Trophoblast cell (in vitro differentiated cells and primary cell): ENCODE measurements around the gene LAMTOR4.
"Not testable (repeated sequence)": the region's sequence is repeated elsewhere in the genome, so short reads cannot be mapped to it uniquely, and the experiment has no call there.

Source experiments
- DNase-seq, 2 donors: peaks; one replicate each; pipeline ENCODE4 v3.0.0-alpha.2; 2016
- H2AFZ ChIP-seq: 2 replicates; pipeline ENCODE4 v1.6.1; 2013; ENCODE audit warnings: low read length, moderate library complexity, mild to moderate bottlenecking; ENCODE audit not compliant: insufficient read depth, poor library complexity
- H2AK5ac ChIP-seq: 2 replicates; pipeline ENCODE4 v1.6.1; 2013; ENCODE audit warnings: mild to moderate bottlenecking, low read length
- H2BK120ac ChIP-seq: 2 replicates; pipeline ENCODE4 v1.6.1; 2013; ENCODE audit warnings: low read length, mild to moderate bottlenecking, moderate library complexity; ENCODE audit not compliant: insufficient read depth, poor library complexity
- H2BK12ac ChIP-seq: 2 replicates; pipeline ENCODE4 v1.6.1; 2013; ENCODE audit warnings: mild to moderate bottlenecking, low read length, moderate library complexity
- H2BK5ac ChIP-seq: 2 replicates; pipeline ENCODE4 v1.6.1; 2013; ENCODE audit warnings: low read length, low read depth, moderate library complexity, mild to moderate bottlenecking; ENCODE audit not compliant: poor library complexity
- H3K14ac ChIP-seq: 2 replicates; pipeline ENCODE4 v1.6.1; 2013; ENCODE audit warnings: mild to moderate bottlenecking, low read length
- H3K18ac ChIP-seq: 2 replicates; pipeline ENCODE4 v1.6.1; 2013; ENCODE audit warnings: mild to moderate bottlenecking, low read length
- H3K23ac ChIP-seq: 2 replicates; pipeline ENCODE4 v1.6.1; 2013; ENCODE audit warnings: low read length
- H3K27ac ChIP-seq: 2 replicates; pipeline ENCODE4 v1.5.1; 2013; ENCODE audit warnings: low read depth, mild to moderate bottlenecking, inconsistent platforms, low read length, moderate library complexity
- H3K27me3 ChIP-seq: 2 replicates; pipeline ENCODE4 v1.6.1; 2013; ENCODE audit warnings: inconsistent platforms, mild to moderate bottlenecking, low read length, moderate library complexity; ENCODE audit not compliant: insufficient read depth
- H3K36me3 ChIP-seq, 2 experiments: 1 replicate in 1 of 2; 2 replicates in 1 of 2; pipeline ENCODE4 v1.6.1; 2013; ENCODE audit warnings: low read length in 2 of 2, mild to moderate bottlenecking in 2 of 2, moderate library complexity in 1 of 2; ENCODE audit not compliant: insufficient read depth in 2 of 2, control insufficient read depth in 1 of 2
- H3K4ac ChIP-seq: 2 replicates; pipeline ENCODE4 v1.6.1; 2013; ENCODE audit warnings: low read depth, mild to moderate bottlenecking, low read length, moderate library complexity
- H3K4me1 ChIP-seq, 2 experiments: 1 replicate in 1 of 2; 2 replicates in 1 of 2; pipeline ENCODE4 v1.6.1; 2013; ENCODE audit warnings: low read length in 2 of 2, mild to moderate bottlenecking in 2 of 2, moderate library complexity in 1 of 2; ENCODE audit not compliant: insufficient read depth in 2 of 2, control insufficient read depth in 1 of 2
- H3K4me2 ChIP-seq: 2 replicates; pipeline ENCODE4 v1.6.1; 2013; ENCODE audit warnings: inconsistent platforms, mild to moderate bottlenecking, low read length, moderate library complexity
- H3K4me3 ChIP-seq: 2 replicates; pipeline ENCODE4 v1.5.1; 2013; ENCODE audit warnings: mild to moderate bottlenecking, low read depth, low read length, inconsistent platforms
- H3K79me1 ChIP-seq: one replicate; pipeline ENCODE4 v1.6.1; 2013; ENCODE audit warnings: low read length
- H3K79me2 ChIP-seq: 2 replicates; pipeline ENCODE4 v1.6.1; 2013; ENCODE audit warnings: low read length, mild to moderate bottlenecking; ENCODE audit not compliant: control insufficient read depth, insufficient read depth, poor library complexity
- H3K9ac ChIP-seq: 2 replicates; pipeline ENCODE4 v1.6.1; 2013; ENCODE audit warnings: mild to moderate bottlenecking, low read length
- H3K9me3 ChIP-seq: 2 replicates; pipeline ENCODE4 v1.6.1; 2013; ENCODE audit warnings: low read depth, mild to moderate bottlenecking, control low read depth, inconsistent platforms, low read length; ENCODE audit not compliant: insufficient read depth
- H4K12ac ChIP-seq: 2 replicates; pipeline ENCODE4 v1.6.1; 2013; ENCODE audit warnings: low read depth, mild to moderate bottlenecking, low read length, moderate library complexity
- H4K8ac ChIP-seq: 2 replicates; pipeline ENCODE4 v1.6.1; 2013; ENCODE audit warnings: low read depth, mild to moderate bottlenecking, low read length, moderate library complexity
- H4K91ac ChIP-seq: one replicate; pipeline ENCODE4 v1.6.1; 2013; ENCODE audit warnings: low read depth, mild to moderate bottlenecking, low read length, moderate library complexity
- WGBS: extraction: QIAGEN DNeasy Blood & Tissue Kit; methylation state at CpG from one replicate; pipeline ENCODE4 v1.1.7; 2013; ENCODE audit warnings: missing lambda C conversion rate; ENCODE audit not compliant: insufficient read length, insufficient coverage; ENCODE audit errors: extremely low coverage; 5-methylcytosine and 5-hydroxymethylcytosine counted together

LAMTOR4 gene

GRCh38 chr7:100180084-100180483 is 31.4 kb downstream of the LAMTOR4 start:
- DNase-seq, H3K18ac ChIP-seq, H2BK120ac ChIP-seq, H3K27me3 ChIP-seq, H3K36me3 ChIP-seq, H3K9ac ChIP-seq, H3K9me3 ChIP-seq, H3K4me3 ChIP-seq, H4K91ac ChIP-seq, H3K27ac ChIP-seq, H3K4me1 ChIP-seq, H4K8ac ChIP-seq, H3K14ac ChIP-seq, H2BK12ac ChIP-seq, H2AK5ac ChIP-seq, H2AFZ ChIP-seq, H3K4ac ChIP-seq, H2BK5ac ChIP-seq, H3K23ac ChIP-seq, H3K4me2 ChIP-seq, H3K79me2 ChIP-seq, H4K12ac ChIP-seq, H3K79me1 ChIP-seq: not testable (repeated sequence)
- WGBS: no CpG with 5 or more reads among the region's 3 CpGs

- not testable (repeated sequence) for H2BK120ac ChIP-seq, H4K8ac ChIP-seq, H3K36me3 ChIP-seq, H3K4me1 ChIP-seq, H3K9ac ChIP-seq, H3K79me2 ChIP-seq, H3K79me1 ChIP-seq, H2BK12ac ChIP-seq, DNase-seq, H3K27ac ChIP-seq, H3K27me3 ChIP-seq, H3K4ac ChIP-seq, H2AK5ac ChIP-seq, H3K4me3 ChIP-seq, H3K18ac ChIP-seq, H3K14ac ChIP-seq, H3K9me3 ChIP-seq, H4K91ac ChIP-seq, H2AFZ ChIP-seq, H3K23ac ChIP-seq, H2BK5ac ChIP-seq, H3K4me2 ChIP-seq, H4K12ac ChIP-seq
- no CpG with 5 or more reads among the region's 6 CpGs for WGBS
Observed at GRCh38 chr7:100182616-100183015, 33.9 kb downstream of the LAMTOR4 start.

- not testable (repeated sequence) for H3K36me3 ChIP-seq, H4K91ac ChIP-seq, H2AK5ac ChIP-seq, H2BK120ac ChIP-seq, DNase-seq, H3K9me3 ChIP-seq, H2BK12ac ChIP-seq, H4K12ac ChIP-seq, H3K18ac ChIP-seq, H3K27ac ChIP-seq, H3K4me1 ChIP-seq, H3K4me3 ChIP-seq, H2BK5ac ChIP-seq, H3K9ac ChIP-seq, H4K8ac ChIP-seq, H3K79me2 ChIP-seq, H3K4me2 ChIP-seq, H3K27me3 ChIP-seq, H3K23ac ChIP-seq, H3K4ac ChIP-seq, H2AFZ ChIP-seq, H3K14ac ChIP-seq, H3K79me1 ChIP-seq
- WGBS: no CpG with 5 or more reads among the region's 6 CpGs
Observed at GRCh38 chr7:100183090-100183489, 34.4 kb downstream of the LAMTOR4 start.

GRCh38 chr7:100185726-100186125 is 37.0 kb downstream of the LAMTOR4 start:
- no peak overlapping the region for H3K27ac ChIP-seq
- H3K27me3 ChIP-seq: no peaks in the 10 kb centered on the region
- no peak overlapping the region for H4K91ac ChIP-seq
- H2BK12ac ChIP-seq: no peak overlapping the region
- no peak overlapping the region for H4K12ac ChIP-seq
- no peak for DNase-seq
- H3K9me3 ChIP-seq: no peaks in the 10 kb centered on the region
- H2AK5ac ChIP-seq: no peak overlapping the region
- no peak overlapping the region for H2BK120ac ChIP-seq
- no peak overlapping the region for H2BK5ac ChIP-seq
- no peaks in the 10 kb centered on the region for H3K4me1 ChIP-seq
- no peak overlapping the region for H3K4me3 ChIP-seq
- H3K79me1 ChIP-seq: no peaks in the 10 kb centered on the region
- no peak overlapping the region for H3K4ac ChIP-seq
- no peak overlapping the region for H4K8ac ChIP-seq
- H3K23ac ChIP-seq: no peak overlapping the region
- no peak overlapping the region for H2AFZ ChIP-seq
- H3K4me2 ChIP-seq: no peak overlapping the region
- WGBS: no CpG with 5 or more reads among the region's 2 CpGs
- no peak overlapping the region for H3K9ac ChIP-seq
- H3K14ac ChIP-seq: no peak overlapping the region
- no peaks in the 10 kb centered on the region for H3K36me3 ChIP-seq
- H3K79me2 ChIP-seq: no peaks in the 10 kb centered on the region
- H3K18ac ChIP-seq: no peak overlapping the region
